A549 (cell line): ENCODE data around the gene GCC2.

Experiments used
- CEBPB ChIP-seq, 2 experiments: fragments of >200 bp in 1 of 2; sonication (Bioruptor Twin) in 1 of 2; formaldehyde crosslinking in 1 of 2; IDR thresholded peaks; 2 replicates each; pipeline ENCODE4 v1.6.1; 2012 to 2016
- CHD2 ChIP-seq: fragments of 150-350 bp; IDR thresholded peaks from 2 replicates; pipeline ENCODE4 v1.6.1; 2014; ENCODE audit warnings: low read length; ENCODE audit not compliant: partially characterized antibody
- CTCF ChIP-seq: fragments of >200 bp; sonication (Bioruptor Twin); formaldehyde crosslinking; IDR thresholded peaks from 3 replicates; pipeline ENCODE4 v1.5.1; 2016
- JUN ChIP-seq, 2 experiments: fragments of >200 bp; sonication (Bioruptor Twin); formaldehyde crosslinking; IDR thresholded peaks; 2 replicates in 1 of 2; 3 replicates in 1 of 2; pipeline ENCODE4 v1.6.1; 2016 to 2017
- MAX ChIP-seq: IDR thresholded peaks from 2 replicates; pipeline ENCODE4 v1.6.1; 2012
- POLR2AphosphoS2 ChIP-seq: conservative IDR thresholded peaks from 2 replicates; pipeline ENCODE4 v1.6.1; 2012; ENCODE audit warnings: low read length, improper control_type of control experiment, inconsistent platforms
- RNF2 ChIP-seq: fragments of 200-600 bp; sonication (generic); IDR thresholded peaks from 2 replicates; pipeline ENCODE4 v1.6.1; 2016; ENCODE audit warnings: low read depth, mild to moderate bottlenecking, antibody characterized with exemption, moderate library complexity, borderline replicate concordance

GRCh38 chr2:108413711-108414095, 35.3 kb upstream of the GCC2 start:
- TF ChIP-seq CHD2 (no peak), CTCF (no peak), RNF2 (no peak), JUN (IDR thresholded peaks at IDR 0.05) (no peak), MAX (no peak), POLR2AphosphoS2 (no peak), CEBPB (IDR thresholded peaks at IDR 0.05) (no peak)
